ENCODE measurements around the gene TMEM163.
"Not testable (repeated sequence)": the region's sequence is repeated elsewhere in the genome, so short reads cannot be mapped to it uniquely, and the experiment has no call there.

Gene TMEM163

GRCh38 chr2:134573724-134574123 is 145.1 kb downstream of the TMEM163 start:
- no peak for DNase-seq

GRCh38 chr2:134573085-134573370 is 145.8 kb downstream of the TMEM163 start:
- no peak for DNase-seq

GRCh38 chr2:134572314-134573084 is 146.3 kb downstream of the TMEM163 start:
- no peak for DNase-seq

- no peak for DNase-seq
These were observed 148.1 kb downstream of the TMEM163 start for GRCh38 chr2:134570676-134571075.

- DNase-seq: no peak
These were observed 150.4 kb downstream of the TMEM163 start for GRCh38 chr2:134568413-134568812.

- DNase-seq: no peak
These were observed 151.1 kb downstream of the TMEM163 start for GRCh38 chr2:134567666-134568065.

GRCh38 chr2:134564955-134565354 is 153.8 kb downstream of the TMEM163 start:
- not testable (repeated sequence) for DNase-seq

- no peak for DNase-seq
These were observed 154.3 kb downstream of the TMEM163 start for GRCh38 chr2:134564549-134564948.

GRCh38 chr2:134558208-134558830 is 160.5 kb downstream of the TMEM163 start:
- DNase-seq: no peak

GRCh38 chr2:134555411-134555810 is 163.4 kb downstream of the TMEM163 start:
- no peak for DNase-seq

GRCh38 chr2:134553657-134554056 is 165.1 kb downstream of the TMEM163 start:
- DNase-seq: no peak

GRCh38 chr2:134550566-134551164 is 168.1 kb downstream of the TMEM163 start:
- no peak for DNase-seq

- no peak for DNase-seq
These were observed 169.7 kb downstream of the TMEM163 start for GRCh38 chr2:134549104-134549503.

GRCh38 chr2:134540990-134541389 is 177.8 kb downstream of the TMEM163 start:
- DNase-seq: no peak

GRCh38 chr2:134539981-134540380 is 178.8 kb downstream of the TMEM163 start:
- DNase-seq: no peak

GRCh38 chr2:134537702-134538101 is 181.1 kb downstream of the TMEM163 start:
- DNase-seq: no peak

GRCh38 chr2:134537121-134537520 is 181.7 kb downstream of the TMEM163 start:
- no peak for DNase-seq

- DNase-seq: no peak
These were observed 182.5 kb downstream of the TMEM163 start for GRCh38 chr2:134536296-134536695.

GRCh38 chr2:134532537-134532936 is 186.3 kb downstream of the TMEM163 start:
- no peak for DNase-seq

- peak; percentile 69 for DNase-seq
These were observed 191.4 kb downstream of the TMEM163 start for GRCh38 chr2:134527381-134527780.

GRCh38 chr2:134522496-134523455 is 196.0 kb downstream of the TMEM163 start:
- no peak for DNase-seq

- no peak for DNase-seq
These were observed 200.7 kb downstream of the TMEM163 start for GRCh38 chr2:134518101-134518500.

- DNase-seq: no peak
These were observed 203.7 kb downstream of the TMEM163 start for GRCh38 chr2:134515137-134515536.

All from islet precursor cell (in vitro differentiated cells).